Subcutaneous adipose tissue (tissue), 4 donors: ENCODE data around the gene CYS1. TPM values are rescaled to one million over a fixed set of nuclear protein-coding genes. Genes with fewer than 3 reads are reported as not detected.

ENCODE experiments used
- CTCF ChIP-seq: fragments of 450-650 bp; IDR thresholded peaks from one replicate; pipeline ENCODE4 v1.5.1; 2016; ENCODE audit warnings: low read depth, mild to moderate bottlenecking, control low read depth, antibody characterized with exemption, moderate library complexity
- total RNA-seq, 4 donors: library from RNA; depleted of rRNA; stranded (reverse); fragments of >200 nt; gene quantifications; one replicate each; pipeline ENCODE4 v1.1.0, GENCODE V29; 2016

Gene CYS1
- total RNA-seq, 4 donors from 2014 or later, result 1.1 to 2.4 (median 1.4) TPM; not detected in 1

GRCh38 chr2:10058251-10059015, 21.8 kb downstream of the CYS1 start:
- no peak for TF ChIP-seq CTCF

GRCh38 chr2:10057231-10058107, 22.7 kb downstream of the CYS1 start:
- TF ChIP-seq CTCF, result no peak

GRCh38 chr2:10056439-10056838, 23.8 kb downstream of the CYS1 start:
- TF ChIP-seq CTCF, result no peak

- no peak for TF ChIP-seq CTCF
These were observed 25.2 kb downstream of the CYS1 start for GRCh38 chr2:10054976-10055375.

GRCh38 chr2:10054424-10054823, 25.8 kb downstream of the CYS1 start:
- no peak for TF ChIP-seq CTCF

- no peak for TF ChIP-seq CTCF
These were observed 26.9 kb downstream of the CYS1 start for GRCh38 chr2:10053351-10053750.

- TF ChIP-seq CTCF, result no peak
These were observed 28.0 kb downstream of the CYS1 start for GRCh38 chr2:10052216-10052615.
